GM19351 (cell line): ENCODE data around the gene GMFB.

Experiments
- ATAC-seq: cut with Tn5 transposase; IDR thresholded peaks from one replicate; pipeline ENCODE4 v1.9.1; 2021; ENCODE audit warnings: mild to moderate bottlenecking, moderate library complexity; ENCODE audit not compliant: unreplicated experiment

Gene GMFB

GRCh38 chr14:54488646-54489317 lies at the start of gene GMFB:
TSS of gene GMFB (minus strand) at chr14:54488980. CDS start at chr14:54488927, 53 bp downstream.
- ATAC-seq: peak; percentile 91

- ATAC-seq: no peak
Measured at GRCh38 chr14:54538055-54538454, 49.3 kb upstream of the GMFB start.

GRCh38 chr14:54537651-54538050 lies 48.9 kb upstream of the GMFB start:
- ATAC-seq: no peak

GRCh38 chr14:54535646-54536045 lies 46.9 kb upstream of the GMFB start:
- no peak for ATAC-seq

GRCh38 chr14:54535126-54535525 lies 46.3 kb upstream of the GMFB start:
- ATAC-seq: no peak

- no peak for ATAC-seq
Measured at GRCh38 chr14:54533100-54533499, 44.3 kb upstream of the GMFB start.

- ATAC-seq: peak; percentile 94
Measured at GRCh38 chr14:54532111-54533012, 43.6 kb upstream of the GMFB start.

- ATAC-seq: no peak
Measured at GRCh38 chr14:54529811-54530210, 41.0 kb upstream of the GMFB start.

- no peak for ATAC-seq
Measured at GRCh38 chr14:54528973-54529372, 40.2 kb upstream of the GMFB start.

- no peak for ATAC-seq
Measured at GRCh38 chr14:54524410-54524809, 35.6 kb upstream of the GMFB start.

GRCh38 chr14:54516709-54517108 lies 27.9 kb upstream of the GMFB start:
- no peak for ATAC-seq

GRCh38 chr14:54515670-54516069 lies 26.9 kb upstream of the GMFB start:
- ATAC-seq: no peak

- ATAC-seq: no peak
Measured at GRCh38 chr14:54512393-54512792, 23.6 kb upstream of the GMFB start.

- peak; percentile 95 for ATAC-seq
Measured at GRCh38 chr14:54509546-54510501, 21.0 kb upstream of the GMFB start, which contains the start of gene CGRRF1. TSS of gene CGRRF1 (plus strand) at chr14:54509906. CDS start at chr14:54509960, 54 bp downstream.

- ATAC-seq: peak; percentile 43
Measured at GRCh38 chr14:54503486-54503885, 14.7 kb upstream of the GMFB start.

GRCh38 chr14:54502602-54503001 lies 13.8 kb upstream of the GMFB start:
- ATAC-seq: no peak

- ATAC-seq: no peak
Measured at GRCh38 chr14:54501480-54501879, 12.7 kb upstream of the GMFB start.

- ATAC-seq: no peak
Measured at GRCh38 chr14:54500744-54501143, 12.0 kb upstream of the GMFB start.

- ATAC-seq: no peak
Measured at GRCh38 chr14:54498579-54498978, 9.8 kb upstream of the GMFB start.

- ATAC-seq: no peak
Measured at GRCh38 chr14:54498095-54498531, 9.3 kb upstream of the GMFB start.

- no peak for ATAC-seq
Measured at GRCh38 chr14:54497224-54497623, 8.4 kb upstream of the GMFB start.
